Right renal cortex interstitium (tissue), 3 donors: Measurements from ENCODE around the gene SPATA31E1. TPM values are rescaled to one million over a fixed set of nuclear protein-coding genes. Genes with fewer than 3 reads are reported as not detected.
"Not testable (repeated sequence)": the region's sequence is repeated elsewhere in the genome, so short reads cannot be mapped to it uniquely, and the experiment has no call there.

Experiments
- DNase-seq, 3 donors: peaks; one replicate each; pipeline ENCODE4 v3.0.0-alpha.2; 2013; ENCODE audit warnings: low read depth in 3 of 3, low spot score in 2 of 3
- polyA plus RNA-seq, 3 donors: library from polyadenylated mRNA; unstranded; fragments of 120-200 nt; gene quantifications; one replicate each; pipeline ENCODE4 v1.2.1, GENCODE V29; 2013; ENCODE audit not compliant: insufficient read length in 3 of 3

SPATA31E1 gene
- polyA plus RNA-seq, 3 donors, result 0.03 TPM; not detected in 2

DNA sequence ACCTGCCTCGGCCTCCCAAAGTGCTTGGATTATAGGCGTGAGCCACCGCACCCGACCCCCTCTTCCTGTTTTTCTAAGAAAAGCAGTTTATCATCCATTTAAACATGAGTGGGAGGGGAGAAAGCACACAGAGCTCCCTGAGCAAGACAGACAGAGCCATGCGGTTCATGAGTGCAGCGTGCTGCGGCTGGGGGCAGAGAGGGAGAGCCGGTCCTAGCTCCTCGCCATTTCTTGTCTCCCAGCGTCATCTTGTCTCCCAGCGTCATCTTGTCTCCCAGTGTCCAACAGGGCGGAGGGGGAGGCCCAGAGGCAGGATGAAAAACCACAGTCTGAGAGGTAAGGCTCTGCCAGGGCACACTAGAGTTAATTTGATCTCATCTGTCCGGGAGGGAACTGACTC lies 36.3 kb downstream of the SPATA31E1 start:
- DNase-seq, result peak in 1 of 3 donors; percentile 7

DNA sequence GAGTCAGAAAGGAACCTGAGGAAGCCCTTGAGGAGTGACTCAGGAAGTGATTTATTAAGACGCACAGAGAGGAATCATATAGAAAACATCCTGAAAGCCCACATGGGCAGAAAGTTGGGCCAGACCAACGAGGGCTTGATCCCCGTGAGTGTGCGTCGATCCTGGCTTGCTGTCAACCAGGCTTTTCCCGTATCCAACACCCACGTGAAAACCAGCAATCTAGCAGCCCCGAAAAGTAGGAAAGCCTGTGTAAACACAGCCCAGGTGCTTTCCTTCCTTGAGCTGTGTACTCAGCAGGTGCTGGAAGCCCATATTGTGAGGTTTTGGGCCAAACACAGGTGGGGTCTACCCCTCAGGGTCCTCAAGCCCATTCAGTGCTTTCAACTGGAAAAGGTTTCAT lies 38.9 kb downstream of the SPATA31E1 start:
- DNase-seq, result not testable (repeated sequence)

DNA sequence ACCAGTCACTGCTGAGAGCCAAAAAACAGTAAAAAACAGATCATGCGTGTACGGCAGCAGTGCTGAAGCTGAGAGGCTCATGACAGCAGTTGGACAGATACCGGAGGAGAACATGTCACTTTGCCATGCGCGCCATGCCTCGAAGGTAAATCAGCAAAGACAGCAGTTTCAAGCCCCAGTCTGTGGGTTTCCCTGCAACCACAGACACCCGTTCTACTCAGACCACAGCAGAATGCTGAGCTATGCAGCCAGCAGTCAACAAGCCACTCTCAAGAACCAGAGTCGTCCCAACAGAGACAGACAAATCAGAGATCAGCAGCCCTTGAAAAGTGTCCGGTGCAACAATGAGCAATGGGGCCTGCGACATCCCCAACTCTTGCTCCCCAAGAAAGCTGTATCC lies 40.3 kb downstream of the SPATA31E1 start:
- DNase-seq, result not testable (repeated sequence)

DNA sequence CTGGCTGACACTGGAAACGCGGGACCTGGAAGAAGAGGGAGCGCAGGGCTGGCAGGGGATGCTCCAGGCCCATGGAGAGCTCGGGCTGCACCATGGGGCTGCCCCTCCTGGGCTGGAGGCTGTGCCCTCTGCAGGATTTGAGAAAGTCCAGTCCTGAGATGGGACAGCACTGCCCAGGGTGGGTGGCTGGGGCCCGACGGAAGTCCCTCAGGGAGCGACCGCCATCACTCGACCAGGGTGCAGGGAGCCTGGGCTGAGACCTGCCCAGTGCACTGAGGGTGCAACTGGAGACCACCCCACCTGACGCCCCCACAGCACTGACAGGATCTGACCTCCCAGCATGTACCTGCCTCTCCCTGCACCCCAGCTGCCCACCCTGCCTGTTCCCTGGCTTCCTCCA lies 42.2 kb downstream of the SPATA31E1 start:
- not testable (repeated sequence) for DNase-seq

DNA sequence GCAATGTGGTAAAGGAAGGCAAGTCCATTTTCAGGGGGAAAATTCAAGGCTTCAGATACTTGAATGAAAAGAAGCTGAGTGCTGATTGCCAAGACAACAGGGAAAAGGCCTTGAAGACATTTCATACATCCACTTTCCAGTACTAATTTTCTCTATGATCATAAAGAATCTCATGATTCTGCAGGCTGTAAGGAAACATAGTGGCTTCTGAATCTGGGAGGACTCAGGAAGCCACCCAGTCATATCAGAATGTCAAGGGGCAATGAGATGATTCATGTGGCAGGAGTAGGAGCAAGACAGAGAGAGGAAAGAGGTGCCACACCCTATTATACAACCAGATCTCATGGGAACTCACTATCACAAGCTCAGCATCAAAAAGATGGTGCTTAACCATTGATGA lies 46.5 kb downstream of the SPATA31E1 start:
- not testable (repeated sequence) for DNase-seq

DNA sequence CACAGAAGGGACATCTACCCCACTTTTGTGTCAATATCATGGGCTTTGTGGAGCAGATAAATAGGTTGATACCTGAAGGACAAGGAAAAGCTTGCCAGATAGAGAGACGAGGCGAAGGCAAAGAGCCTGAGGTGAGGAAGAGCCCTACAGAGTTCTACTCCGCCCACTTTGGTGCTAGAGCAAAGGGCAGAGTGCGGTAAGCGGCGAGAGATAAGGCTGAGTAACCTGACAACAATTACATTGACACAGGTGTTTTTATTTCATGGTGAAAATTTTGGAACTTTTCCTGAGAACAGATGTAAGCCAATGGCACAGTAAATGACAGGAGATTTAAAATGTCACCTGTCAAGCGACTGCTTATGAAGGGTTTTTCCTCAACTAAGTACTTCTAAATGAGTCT lies 51.8 kb downstream of the SPATA31E1 start:
- not testable (repeated sequence) for DNase-seq

DNA sequence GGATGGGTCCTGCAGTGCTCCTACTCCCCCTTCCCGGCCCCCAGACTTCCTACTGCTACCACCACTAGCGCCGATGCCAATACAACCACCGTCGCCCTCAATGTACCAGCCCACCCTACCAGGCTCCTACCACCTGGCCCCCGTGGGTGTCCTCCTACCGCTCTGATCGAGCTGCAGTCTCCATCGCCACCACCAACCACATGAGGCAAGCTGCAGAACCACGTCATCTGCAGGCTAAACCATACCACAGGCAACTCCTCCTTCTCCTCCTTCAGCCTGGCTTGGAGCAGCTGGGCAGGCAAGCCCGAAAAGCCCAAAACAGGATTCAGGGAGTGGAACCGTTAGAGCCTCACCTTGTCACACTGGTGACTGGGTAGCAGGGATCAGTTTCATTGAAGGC lies 54.7 kb downstream of the SPATA31E1 start:
- DNase-seq, result not testable (repeated sequence)

DNA sequence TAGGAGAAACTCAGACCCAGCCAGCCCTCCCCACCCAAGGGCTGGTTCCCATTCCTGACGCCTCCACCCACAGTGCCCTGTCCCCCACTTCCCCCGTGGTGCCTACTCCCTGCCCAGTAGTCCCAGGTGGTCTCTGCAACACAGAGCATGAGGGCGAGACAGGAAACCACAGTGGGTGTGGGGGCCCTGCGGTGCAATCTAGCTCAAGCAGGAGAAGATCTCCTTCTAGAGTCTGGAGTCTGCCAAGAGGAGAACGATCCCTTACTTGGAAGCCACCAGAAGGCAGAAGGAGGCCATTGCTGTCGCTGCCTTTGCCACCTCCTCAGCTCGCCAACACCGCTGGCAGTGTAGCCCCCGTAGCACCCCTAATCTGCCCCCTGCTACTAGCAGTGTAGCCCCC lies 55.2 kb downstream of the SPATA31E1 start:
- not testable (repeated sequence) for DNase-seq

DNA sequence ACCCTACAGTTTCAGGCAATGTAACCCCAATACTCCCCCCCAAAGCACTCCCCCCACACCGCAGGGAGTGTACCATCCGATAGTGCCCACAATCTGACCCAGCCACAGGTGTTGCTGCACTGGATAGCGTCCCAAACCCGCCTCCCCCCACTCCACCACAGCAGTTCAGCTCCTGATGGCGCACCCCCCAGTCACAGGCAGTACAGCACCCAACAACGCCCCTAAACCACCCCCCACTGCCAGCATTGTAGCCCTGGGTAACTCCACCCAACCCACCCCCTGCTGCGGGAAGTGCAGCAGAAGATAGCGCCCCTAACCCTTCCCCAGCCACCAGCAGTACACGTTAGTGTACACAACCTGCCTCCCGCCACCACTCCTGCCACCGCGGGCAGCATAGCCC lies 55.7 kb downstream of the SPATA31E1 start:
- not testable (repeated sequence) for DNase-seq

Other genes with a start within 250 kb of the SPATA31E1 start
- gene CTSL, start 156.8 kb upstream of the SPATA31E1 start, polyA plus RNA-seq, result 100 to 1,000 TPM; 180 to 204 (median 199) TPM
- under 1 TPM; 0.40 to 0.76 (median 0.65) TPM for gene SPATA31C1, start 35.1 kb downstream of the SPATA31E1 start, polyA plus RNA-seq
- 10 to 100 TPM; 19.1 to 20.5 (median 19.2) TPM for gene CDK20, start 91.7 kb downstream of the SPATA31E1 start, polyA plus RNA-seq